Measurements from ENCODE around the gene MDFIC. TPM values are rescaled to one million over a fixed set of nuclear protein-coding genes. Genes with fewer than 3 reads are reported as not detected.

MDFIC gene
- total RNA-seq, 1 donor from 2014 or later: 24.8 TPM

DNA sequence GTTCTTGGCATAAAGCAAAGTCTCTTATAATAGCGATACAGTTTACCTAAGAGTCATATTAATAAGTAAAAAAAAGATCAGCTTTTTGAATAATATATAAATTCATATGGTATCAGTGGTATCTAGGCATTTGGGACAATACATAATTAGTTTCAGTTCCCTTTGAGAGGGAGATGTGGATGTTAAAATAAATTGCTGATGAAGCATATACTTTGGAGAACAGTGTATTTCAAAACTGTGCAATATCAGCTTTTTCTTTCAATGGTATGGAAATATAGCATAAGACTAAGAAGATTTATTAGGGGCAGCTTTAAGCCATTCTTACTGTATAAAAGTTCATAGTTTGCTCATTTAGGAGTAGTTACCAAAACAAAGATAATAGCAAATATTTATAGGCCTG lies 35.5 kb downstream of the MDFIC start:
- DNase-seq (ENCODE audit: low read depth): no peak
- TF ChIP-seq CTCF (conservative IDR thresholded peaks at IDR 0.05; ENCODE audit: low read depth, low read length): no peak
- no peak overlapping the region for H3K4me3 ChIP-seq (ENCODE audit: low read depth, low read length)

- DNase-seq (ENCODE audit: low read depth): no peak
- TF ChIP-seq CTCF (conservative IDR thresholded peaks at IDR 0.05; ENCODE audit: low read depth, low read length): no peak
- no peak overlapping the region for H3K4me3 ChIP-seq (ENCODE audit: low read depth, low read length)
These were observed 38.0 kb downstream of the MDFIC start for GRCh38 chr7:114959931-114960330.

DNA sequence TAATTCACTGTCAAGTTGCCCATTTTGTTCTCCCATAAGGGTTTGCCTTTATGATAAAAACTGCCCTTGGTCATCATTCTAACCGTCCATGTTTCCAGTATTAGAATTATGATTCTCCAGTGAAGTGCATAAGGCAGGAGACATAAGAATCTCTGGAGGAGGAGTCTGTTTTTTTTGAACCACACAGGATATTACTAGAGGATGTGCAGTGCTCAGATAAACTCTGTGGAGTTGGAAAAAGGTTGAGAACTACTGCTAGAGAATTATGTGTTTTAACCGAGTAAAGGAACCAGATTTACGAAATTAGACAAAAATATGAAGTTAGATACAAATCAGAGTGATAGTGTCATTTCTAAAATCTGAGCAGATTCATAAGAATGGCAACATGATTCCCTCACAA lies 40.5 kb downstream of the MDFIC start:
- no peak overlapping the region for H3K4me3 ChIP-seq (ENCODE audit: low read depth, low read length)
- TF ChIP-seq CTCF (conservative IDR thresholded peaks at IDR 0.05; ENCODE audit: low read depth, low read length): no peak
- no peak for DNase-seq (ENCODE audit: low read depth)

GRCh38 chr7:114966156-114966555 lies 44.3 kb downstream of the MDFIC start:
- TF ChIP-seq CTCF (conservative IDR thresholded peaks at IDR 0.05; ENCODE audit: low read depth, low read length): no peak
- no peak overlapping the region for H3K4me3 ChIP-seq (ENCODE audit: low read depth, low read length)
- DNase-seq (ENCODE audit: low read depth): no peak

DNA sequence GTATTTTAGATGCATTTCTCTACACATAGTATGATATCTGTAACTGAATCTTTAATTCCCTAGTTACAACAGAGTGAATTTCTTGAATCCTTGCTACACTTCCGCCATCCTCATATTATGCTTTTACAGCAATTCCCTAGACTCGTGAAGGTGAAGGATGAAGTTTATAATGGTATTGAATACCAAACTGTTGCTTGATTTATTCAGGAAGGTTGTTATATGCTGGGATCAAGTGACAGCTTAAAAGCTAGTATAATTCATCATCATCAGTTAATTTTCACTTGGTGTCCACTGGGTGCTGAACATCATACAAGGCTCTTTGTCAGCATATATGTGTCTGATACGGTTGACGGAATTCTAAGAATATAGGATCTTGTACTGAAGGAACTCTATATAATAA lies 47.2 kb downstream of the MDFIC start:
- no peak for TF ChIP-seq CTCF (conservative IDR thresholded peaks at IDR 0.05; ENCODE audit: low read depth, low read length)
- H3K4me3 ChIP-seq (ENCODE audit: low read depth, low read length): no peak overlapping the region
- no peak for DNase-seq (ENCODE audit: low read depth)

DNA sequence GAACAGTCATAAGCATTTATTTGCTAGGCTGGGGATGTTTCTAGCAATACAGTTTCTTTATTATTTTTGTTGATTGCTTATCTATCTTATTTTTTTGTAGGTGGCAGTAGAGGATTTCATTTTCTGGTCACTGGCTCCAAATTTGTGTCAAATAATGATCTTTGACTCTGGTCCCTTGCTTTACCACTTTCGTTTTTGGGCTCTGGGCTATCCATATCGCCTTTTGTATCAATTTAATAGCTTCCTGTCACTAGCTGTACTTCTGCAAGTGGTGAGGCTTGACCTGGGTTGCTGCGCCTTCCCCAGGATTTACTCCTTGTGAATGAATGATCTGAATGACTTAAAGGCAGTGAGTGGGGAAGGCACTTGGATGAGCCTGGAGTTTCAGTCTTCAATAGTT lies 48.4 kb downstream of the MDFIC start:
- no peak for DNase-seq (ENCODE audit: low read depth)
- TF ChIP-seq CTCF (conservative IDR thresholded peaks at IDR 0.05; ENCODE audit: low read depth, low read length): no peak
- no peak overlapping the region for H3K4me3 ChIP-seq (ENCODE audit: low read depth, low read length)

DNA sequence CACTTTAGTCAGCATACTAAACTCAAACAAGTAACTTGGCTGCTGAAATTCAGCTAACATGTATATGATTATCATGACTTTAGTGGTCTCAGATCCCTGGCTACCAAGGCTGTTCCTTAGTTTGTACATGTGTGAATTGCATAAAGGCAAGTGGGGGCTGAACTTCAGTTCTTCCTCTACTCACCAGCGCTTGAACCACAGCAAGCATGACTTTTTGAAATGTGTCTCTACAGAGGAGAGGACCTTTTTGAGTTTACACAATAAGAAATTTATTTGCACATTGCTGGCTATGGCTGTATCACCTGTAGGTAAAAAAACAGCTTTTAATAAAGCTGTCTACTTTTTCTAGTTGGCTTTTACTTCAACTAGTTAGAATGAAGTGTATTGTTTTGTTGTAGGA lies 48.8 kb downstream of the MDFIC start:
- TF ChIP-seq CTCF (conservative IDR thresholded peaks at IDR 0.05; ENCODE audit: low read depth, low read length): no peak
- no peak for DNase-seq (ENCODE audit: low read depth)
- H3K4me3 ChIP-seq (ENCODE audit: low read depth, low read length): no peak overlapping the region
